ENCODE measurements around the gene LIMK2. TPM values are rescaled to one million over a fixed set of nuclear protein-coding genes. Genes with fewer than 3 reads are reported as not detected.

LIMK2 gene
- total RNA-seq, 1 experiment from 2014 or later, result 42.8 TPM

GRCh38 chr22:31305194-31305593 lies 93.1 kb downstream of the LIMK2 start:
- ATAC-seq, result no peak
- Mint-ChIP-seq H3K36me3 (no peaks in the 10 kb centered on the region), H3K4me1 (peaks cover 5% of the 10 kb centered on the region; the same call in 1 of the 2 replicates), H3K27ac (no peak overlapping the region), H3K9me3 (no peaks in the 10 kb centered on the region), H3K4me3 (no peak overlapping the region), H3K27me3 (ENCODE audit: low read depth) (no peaks in the 10 kb centered on the region)
- TF ChIP-seq ETV6 (CRISPR knock-in tag; IDR thresholded peaks at IDR 0.05), result no peak
- DNase-seq (ENCODE audit: low spot score), result no peak
- POLR2A ChIA-PET, result no interaction called here
- CTCF ChIA-PET, result no interaction called here

- CTCF ChIA-PET, result interaction anchor here (1.4 kb wide), 1 partner anchor 96 kb away, joined by 4 read pairs; the partner anchor contains the start of gene LIMK2
- TF ChIP-seq PRRX2 (CRISPR knock-in tag; IDR thresholded peaks at IDR 0.05) (no peak), ZBTB43 (CRISPR knock-in tag; IDR thresholded peaks at IDR 0.05) (no peak), ZMAT4 (CRISPR knock-in tag; IDR thresholded peaks at IDR 0.05) (no peak), NR2C2 (CRISPR knock-in tag; IDR thresholded peaks at IDR 0.05) (no peak), ZNF425 (CRISPR knock-in tag; conservative IDR thresholded peaks at IDR 0.05) (no peak), NFE2L1 (CRISPR knock-in tag; IDR thresholded peaks at IDR 0.05) (no peak), ZNF219 (CRISPR knock-in tag; IDR thresholded peaks at IDR 0.05; ENCODE audit: borderline replicate concordance) (no peak), TP53 (CRISPR knock-in tag; IDR thresholded peaks at IDR 0.05) (no peak), JUN (CRISPR knock-in tag; IDR thresholded peaks at IDR 0.05) (no peak), ZNF121 (CRISPR knock-in tag; IDR thresholded peaks at IDR 0.05) (no peak), ZNF232 (CRISPR knock-in tag; IDR thresholded peaks at IDR 0.05) (no peak), ARID4B (CRISPR knock-in tag; IDR thresholded peaks at IDR 0.05; ENCODE audit: borderline replicate concordance) (no peak), NFATC4 (CRISPR knock-in tag; IDR thresholded peaks at IDR 0.05) (no peak), ZSCAN18 (CRISPR knock-in tag; IDR thresholded peaks at IDR 0.05) (no peak)
- TF ChIP-seq, protein P1, sequence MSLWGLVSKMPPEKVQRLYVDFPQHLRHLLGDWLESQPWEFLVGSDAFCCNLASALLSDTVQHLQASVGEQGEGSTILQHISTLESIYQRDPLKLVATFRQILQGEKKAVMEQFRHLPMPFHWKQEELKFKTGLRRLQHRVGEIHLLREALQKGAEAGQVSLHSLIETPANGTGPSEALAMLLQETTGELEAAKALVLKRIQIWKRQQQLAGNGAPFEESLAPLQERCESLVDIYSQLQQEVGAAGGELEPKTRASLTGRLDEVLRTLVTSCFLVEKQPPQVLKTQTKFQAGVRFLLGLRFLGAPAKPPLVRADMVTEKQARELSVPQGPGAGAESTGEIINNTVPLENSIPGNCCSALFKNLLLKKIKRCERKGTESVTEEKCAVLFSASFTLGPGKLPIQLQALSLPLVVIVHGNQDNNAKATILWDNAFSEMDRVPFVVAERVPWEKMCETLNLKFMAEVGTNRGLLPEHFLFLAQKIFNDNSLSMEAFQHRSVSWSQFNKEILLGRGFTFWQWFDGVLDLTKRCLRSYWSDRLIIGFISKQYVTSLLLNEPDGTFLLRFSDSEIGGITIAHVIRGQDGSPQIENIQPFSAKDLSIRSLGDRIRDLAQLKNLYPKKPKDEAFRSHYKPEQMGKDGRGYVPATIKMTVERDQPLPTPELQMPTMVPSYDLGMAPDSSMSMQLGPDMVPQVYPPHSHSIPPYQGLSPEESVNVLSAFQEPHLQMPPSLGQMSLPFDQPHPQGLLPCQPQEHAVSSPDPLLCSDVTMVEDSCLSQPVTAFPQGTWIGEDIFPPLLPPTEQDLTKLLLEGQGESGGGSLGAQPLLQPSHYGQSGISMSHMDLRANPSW (CRISPR knock-in tag; conservative IDR thresholded peaks at IDR 0.05; ENCODE audit: low read depth), result no peak
- Mint-ChIP-seq H3K9me3 (no peaks in the 10 kb centered on the region), H3K4me3 (no peak overlapping the region), H3K27ac (no peak overlapping the region), H3K27me3 (ENCODE audit: low read depth) (no peaks in the 10 kb centered on the region), H3K36me3 (no peaks in the 10 kb centered on the region), H3K4me1 (peaks cover under 1% of the 10 kb centered on the region; the same call in 1 of the 2 replicates)
- DNase-seq (ENCODE audit: low spot score) (no peak), ATAC-seq (no peak)
- POLR2A ChIA-PET, result no interaction called here
These were observed 96.1 kb downstream of the LIMK2 start for GRCh38 chr22:31308181-31308580.
